ENCODE data around the gene EFEMP2. TPM values are rescaled to one million over a fixed set of nuclear protein-coding genes. Genes with fewer than 3 reads are reported as not detected.

EFEMP2 gene
- total and polyA plus RNA-seq, 10 of the 15 experiments (the other 5 are each of a cell fraction or from before 2014, with no cell fraction given): 0.24 to 13.2 (median 1.3) TPM; not detected in 1

DNA sequence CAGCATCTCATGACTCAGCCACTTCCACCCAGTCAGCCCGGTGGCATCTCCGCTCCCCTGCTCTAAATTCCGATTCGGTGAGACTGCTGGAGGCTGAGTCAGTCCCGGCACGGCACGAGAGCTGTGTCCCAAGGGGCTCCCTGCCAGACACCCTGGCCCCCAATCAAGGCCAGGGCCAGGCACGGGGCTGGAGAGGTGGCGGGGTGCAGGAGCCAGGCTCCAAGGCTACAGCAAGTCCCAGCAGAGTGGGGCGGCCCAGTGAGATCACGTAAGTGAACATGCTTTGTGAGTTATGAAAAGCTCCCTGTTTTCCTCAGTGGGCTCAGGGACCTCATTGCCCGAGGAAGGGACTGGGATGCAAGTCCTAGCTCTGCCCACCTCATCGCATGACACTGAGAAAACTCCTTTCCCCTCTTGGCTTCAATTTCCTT lies 43.2 kb upstream of the EFEMP2 start:
- POLR2A ChIA-PET: interaction anchor here (2.3 kb wide), 1 partner anchor 56 kb away, joined by 7 read pairs; the partner anchor contains the start of gene MUS81
- H3K4me3 ChIP-seq: no peak overlapping the region
- H3K79me2 ChIP-seq (ENCODE audit: control insufficient read depth, insufficient read depth, low read length): peaks cover 33% of the 10 kb centered on the region
- DNase-seq (ENCODE audit: low read depth, low spot score) (no peak), FAIRE-seq (no peak), ATAC-seq (no peak)
- no peak overlapping the region for H2AFZ ChIP-seq (ENCODE audit: control insufficient read depth, low read depth, low read length)
- TF ChIP-seq, protein P1, sequence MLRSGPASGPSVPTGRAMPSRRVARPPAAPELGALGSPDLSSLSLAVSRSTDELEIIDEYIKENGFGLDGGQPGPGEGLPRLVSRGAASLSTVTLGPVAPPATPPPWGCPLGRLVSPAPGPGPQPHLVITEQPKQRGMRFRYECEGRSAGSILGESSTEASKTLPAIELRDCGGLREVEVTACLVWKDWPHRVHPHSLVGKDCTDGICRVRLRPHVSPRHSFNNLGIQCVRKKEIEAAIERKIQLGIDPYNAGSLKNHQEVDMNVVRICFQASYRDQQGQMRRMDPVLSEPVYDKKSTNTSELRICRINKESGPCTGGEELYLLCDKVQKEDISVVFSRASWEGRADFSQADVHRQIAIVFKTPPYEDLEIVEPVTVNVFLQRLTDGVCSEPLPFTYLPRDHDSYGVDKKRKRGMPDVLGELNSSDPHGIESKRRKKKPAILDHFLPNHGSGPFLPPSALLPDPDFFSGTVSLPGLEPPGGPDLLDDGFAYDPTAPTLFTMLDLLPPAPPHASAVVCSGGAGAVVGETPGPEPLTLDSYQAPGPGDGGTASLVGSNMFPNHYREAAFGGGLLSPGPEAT (IDR thresholded peaks at IDR 0.05; ENCODE audit: low read depth): no peak
- TF ChIP-seq SPI1 (IDR thresholded peaks at IDR 0.05; ENCODE audit: borderline replicate concordance, insufficient read depth, low read depth, low read length) (no peak), TBL1XR1 (IDR thresholded peaks at IDR 0.05; ENCODE audit: low read depth, low read length) (no peak), MTA3 (IDR thresholded peaks at IDR 0.05; ENCODE audit: borderline replicate concordance, low read length) (no peak), ATF7 (IDR thresholded peaks at IDR 0.05; ENCODE audit: low read depth) (no peak), CREM (IDR thresholded peaks at IDR 0.05; ENCODE audit: low read depth) (no peak), STAT1 (conservative IDR thresholded peaks at IDR 0.05) (no peak), ETV6 (conservative IDR thresholded peaks at IDR 0.05 in 1 of 2, IDR thresholded peaks at IDR 0.05 in 1 of 2; ENCODE audit: borderline replicate concordance in 1 of 2, low read depth in 1 of 2) (no peak), SMAD1 (IDR thresholded peaks at IDR 0.05; ENCODE audit: low read depth, partially characterized antibody) (no peak), ATF2 (IDR thresholded peaks at IDR 0.05; ENCODE audit: low read length) (no peak), ESRRA (IDR thresholded peaks at IDR 0.05; ENCODE audit: low read length) (no peak), NKRF (conservative IDR thresholded peaks at IDR 0.05) (no peak), RB1 (IDR thresholded peaks at IDR 0.05; ENCODE audit: borderline replicate concordance) (no peak)
- TF ChIP-seq, protein P2, sequence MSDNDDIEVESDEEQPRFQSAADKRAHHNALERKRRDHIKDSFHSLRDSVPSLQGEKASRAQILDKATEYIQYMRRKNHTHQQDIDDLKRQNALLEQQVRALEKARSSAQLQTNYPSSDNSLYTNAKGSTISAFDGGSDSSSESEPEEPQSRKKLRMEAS (IDR thresholded peaks at IDR 0.05; ENCODE audit: low read depth, low read length): no peak
- in situ Hi-C loops (cut with MboI) (no loop called here), intact Hi-C loops (cut with micrococcal nuclease; ENCODE audit: unreplicated experiment) (no loop called here)
- no peak overlapping the region for H3K9ac ChIP-seq (ENCODE audit: control insufficient read depth, insufficient read depth, low read length)
- no peak overlapping the region for H3K27ac ChIP-seq (ENCODE audit: control insufficient read depth, insufficient read depth)
- no peaks in the 10 kb centered on the region for H4K20me1 ChIP-seq (ENCODE audit: control insufficient read depth, insufficient read depth)
- no TSS peak for BruUV-seq (replicated peaks)
- no peaks in the 10 kb centered on the region for H3K27me3 ChIP-seq (replicated peaks in 1 of 2; ENCODE audit: control insufficient read depth in 2 of 2, insufficient read depth in 2 of 2, low read length in 1 of 2)
- SMC1A ChIA-PET (ENCODE audit: uncharacterized antibody, unreplicated experiment): no interaction called here
- RAD21 ChIA-PET (ENCODE audit: unreplicated experiment): no interaction called here
- WGBS (ENCODE audit: insufficient coverage, insufficient replicate concordance, low lambda C conversion rate, missing lambda C conversion rate): 53% methylated on average over 13 of the region's 13 CpGs
- CTCF ChIA-PET: interaction anchor here (1.1 to 1.9 kb wide), 2 partner anchors 25 to 27 kb away, joined by 3 to 5 read pairs; partner anchors contain the start of gene CCDC85B
- no peaks in the 10 kb centered on the region; a peak in 1 of 4 replicates for H3K36me3 ChIP-seq (ENCODE audit: control insufficient read depth in 2 of 2, insufficient read depth in 2 of 2, low read length in 1 of 2)
- no peak overlapping the region for H3K4me2 ChIP-seq (ENCODE audit: control insufficient read depth, insufficient read depth)
- H3K4me1 ChIP-seq (ENCODE audit: control insufficient read depth, insufficient read depth, low read length): peaks cover 40% of the 10 kb centered on the region
- H3K9me3 ChIP-seq (replicated peaks; ENCODE audit: control insufficient read depth, insufficient read depth, low read length): no peaks in the 10 kb centered on the region

All from GM12878 (cell line).